HTR-8/SVneo (cell line): Measurements from ENCODE around the gene SLC39A11.

ENCODE experiments used
- DNase-seq: peaks from one replicate; pipeline ENCODE4 v3.0.0; 2011; ENCODE audit warnings: low spot score, mixed read lengths; ENCODE audit not compliant: insufficient read length
- FAIRE-seq: peaks from 2 replicates; lab custom pipeline; 2011; peaks lifted over from hg19 to GRCh38; lab: Jason Lieb, UNC

SLC39A11 gene

DNA sequence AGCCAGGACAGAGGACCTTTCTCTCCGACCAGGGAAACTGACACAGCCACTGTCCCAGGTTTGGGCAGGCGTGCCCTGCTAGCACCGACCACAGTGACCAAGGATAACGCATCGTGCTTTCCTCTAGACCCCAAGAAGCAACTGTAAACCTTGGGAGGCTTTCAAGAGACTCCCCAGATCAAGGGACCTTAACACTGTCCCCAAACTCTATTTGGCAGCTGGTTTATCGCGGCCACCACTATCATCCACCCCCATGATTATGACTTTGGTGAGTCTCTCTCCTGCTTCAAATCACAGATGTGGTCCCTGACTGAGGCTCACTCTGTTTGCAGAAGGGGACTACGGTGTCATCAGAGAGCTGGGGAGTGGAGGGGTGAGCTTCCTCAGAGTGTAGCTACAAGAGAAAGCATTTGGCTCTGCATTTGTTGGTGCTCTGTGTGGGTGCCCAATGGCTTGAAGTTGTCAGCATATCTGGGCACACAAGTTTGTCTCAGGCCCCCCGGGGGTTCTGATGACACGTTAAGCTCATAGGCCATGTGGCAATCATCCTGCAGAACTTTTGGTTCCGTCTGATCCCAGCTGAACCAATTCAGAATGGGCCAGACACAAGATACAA, 408.0 kb downstream of the SLC39A11 start:
- DNase-seq (no peak), FAIRE-seq (peak; percentile 23)

GRCh38 chr17:72683506-72684404, 408.7 kb downstream of the SLC39A11 start:
- FAIRE-seq (peak; percentile 92), DNase-seq (peak; percentile 96)

DNA sequence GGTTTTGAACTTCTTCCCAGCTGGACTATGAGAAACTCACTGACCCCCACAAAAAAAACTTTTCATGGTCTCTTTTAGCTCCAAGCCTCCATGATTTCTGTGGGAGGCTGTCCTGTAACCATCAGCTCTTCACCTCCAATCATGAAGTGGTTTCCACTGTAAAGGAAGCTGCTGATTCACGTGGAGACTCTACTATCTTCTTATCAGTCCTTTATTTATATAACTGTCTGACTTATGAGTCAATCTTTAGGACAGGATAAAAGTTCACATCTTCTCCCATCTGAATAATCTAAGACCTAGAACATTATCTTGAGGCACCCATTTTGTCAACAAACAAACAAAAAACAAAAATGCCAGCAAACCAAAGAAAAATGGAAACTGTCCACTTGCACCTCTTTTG, 409.9 kb downstream of the SLC39A11 start:
- DNase-seq (peak; percentile 34), FAIRE-seq (no peak)

DNA sequence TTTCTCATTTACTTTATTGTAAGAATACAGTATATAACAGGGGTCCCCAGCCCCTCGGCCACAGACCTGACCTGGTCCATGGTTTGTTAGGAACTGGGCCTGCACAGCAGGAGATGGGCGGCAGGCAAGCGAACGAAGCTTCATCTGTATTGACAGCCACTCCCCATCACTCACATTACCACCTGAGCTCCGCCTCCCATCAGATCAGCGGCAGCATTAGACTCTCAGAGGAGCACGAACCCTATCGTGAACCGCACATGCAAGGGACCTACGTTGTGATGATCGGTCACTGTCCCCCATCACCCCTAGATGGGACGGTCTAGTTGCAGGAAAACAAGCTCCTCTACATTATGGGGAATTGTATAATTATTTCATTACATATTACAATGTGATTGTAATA, 410.6 kb downstream of the SLC39A11 start:
- FAIRE-seq (peak; percentile 36), DNase-seq (no peak)

GRCh38 chr17:72677714-72678390, 414.6 kb downstream of the SLC39A11 start:
- FAIRE-seq (no peak), DNase-seq (no peak)

DNA sequence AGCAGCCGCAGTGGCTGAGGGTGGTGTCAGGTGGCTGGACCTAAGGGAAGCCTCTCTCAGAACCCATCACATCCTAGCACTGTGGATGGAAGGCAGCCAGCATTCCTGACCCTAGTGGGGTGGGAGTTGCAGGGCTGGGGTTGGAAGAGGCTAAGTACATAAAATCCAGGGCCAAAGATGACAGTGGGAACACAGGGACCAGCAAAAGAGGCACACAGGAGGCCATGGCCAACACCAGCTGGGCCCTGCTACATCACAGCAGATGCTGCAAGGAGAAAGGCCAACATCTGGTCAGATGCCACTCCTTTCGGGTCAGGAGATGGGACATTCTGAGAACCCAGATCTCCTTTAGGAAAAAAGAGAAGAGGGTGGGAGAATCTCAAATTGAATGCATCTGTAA, 415.4 kb downstream of the SLC39A11 start:
- no peak for FAIRE-seq
- DNase-seq = no peak

DNA sequence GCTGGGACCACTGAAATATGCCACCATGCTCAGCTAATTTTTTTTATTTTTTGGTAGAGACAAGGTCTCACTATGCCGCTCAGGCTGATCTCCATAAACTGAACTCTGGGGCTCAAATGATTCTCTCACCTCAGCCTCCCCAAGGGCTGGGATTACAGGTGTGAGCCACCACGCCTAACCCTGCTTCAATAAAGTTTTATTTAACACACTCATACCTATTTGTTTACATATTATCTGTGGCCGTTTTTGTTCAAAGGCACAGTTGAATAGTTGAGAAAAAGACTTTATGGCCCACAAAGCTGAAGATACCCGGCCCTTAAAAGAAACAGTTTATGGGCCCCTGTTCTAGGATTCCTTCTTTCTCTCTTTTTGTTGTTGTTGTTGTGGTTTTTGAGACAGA, 419.8 kb downstream of the SLC39A11 start:
- DNase-seq (no peak), FAIRE-seq (no peak)

DNA sequence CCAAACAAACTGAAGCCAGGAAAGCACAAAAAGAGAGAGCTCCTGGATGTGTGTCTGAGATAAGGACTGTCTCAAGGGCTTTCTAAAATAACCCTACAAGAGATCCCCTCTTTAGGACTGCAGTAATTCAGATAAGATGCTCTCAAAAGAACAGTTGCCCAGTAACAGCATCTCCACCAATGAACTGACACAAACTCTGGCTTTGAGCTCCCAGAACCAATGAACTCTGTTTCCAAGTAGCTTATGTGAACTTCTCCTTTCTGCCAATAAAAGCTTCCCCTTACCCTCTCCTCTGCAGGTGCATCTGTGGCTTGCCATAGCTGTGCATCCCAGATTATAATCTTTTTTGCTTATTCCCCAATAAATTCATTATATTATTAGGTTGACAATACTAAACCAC, 421.5 kb downstream of the SLC39A11 start:
- DNase-seq = no peak
- FAIRE-seq = no peak

GRCh38 chr17:72667096-72668063, 425.1 kb downstream of the SLC39A11 start:
- no peak for DNase-seq
- no peak for FAIRE-seq

GRCh38 chr17:72665852-72666851, 426.3 kb downstream of the SLC39A11 start:
- FAIRE-seq (peak; percentile 9), DNase-seq (no peak)

DNA sequence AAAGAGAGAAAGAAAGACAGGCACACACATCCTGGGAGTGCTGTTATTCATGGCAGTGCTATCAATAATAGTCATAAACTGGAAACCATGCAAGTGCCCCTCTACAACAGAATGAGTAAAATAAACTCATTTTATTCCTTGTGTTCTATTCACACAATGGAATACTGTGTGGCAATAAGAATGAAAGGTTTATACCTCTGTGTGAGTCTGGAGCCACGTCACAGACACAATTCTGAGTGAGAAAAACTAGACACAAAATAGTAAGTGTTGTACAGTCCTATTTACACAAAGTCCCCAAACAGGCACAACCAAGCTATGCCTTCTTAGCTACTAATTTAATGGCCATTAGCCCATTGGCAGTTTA, 429.7 kb downstream of the SLC39A11 start:
- DNase-seq = no peak
- no peak for FAIRE-seq

- DNase-seq (no peak), FAIRE-seq (peak; percentile 4)
Observed at GRCh38 chr17:72661945-72662826, 430.3 kb downstream of the SLC39A11 start.

DNA sequence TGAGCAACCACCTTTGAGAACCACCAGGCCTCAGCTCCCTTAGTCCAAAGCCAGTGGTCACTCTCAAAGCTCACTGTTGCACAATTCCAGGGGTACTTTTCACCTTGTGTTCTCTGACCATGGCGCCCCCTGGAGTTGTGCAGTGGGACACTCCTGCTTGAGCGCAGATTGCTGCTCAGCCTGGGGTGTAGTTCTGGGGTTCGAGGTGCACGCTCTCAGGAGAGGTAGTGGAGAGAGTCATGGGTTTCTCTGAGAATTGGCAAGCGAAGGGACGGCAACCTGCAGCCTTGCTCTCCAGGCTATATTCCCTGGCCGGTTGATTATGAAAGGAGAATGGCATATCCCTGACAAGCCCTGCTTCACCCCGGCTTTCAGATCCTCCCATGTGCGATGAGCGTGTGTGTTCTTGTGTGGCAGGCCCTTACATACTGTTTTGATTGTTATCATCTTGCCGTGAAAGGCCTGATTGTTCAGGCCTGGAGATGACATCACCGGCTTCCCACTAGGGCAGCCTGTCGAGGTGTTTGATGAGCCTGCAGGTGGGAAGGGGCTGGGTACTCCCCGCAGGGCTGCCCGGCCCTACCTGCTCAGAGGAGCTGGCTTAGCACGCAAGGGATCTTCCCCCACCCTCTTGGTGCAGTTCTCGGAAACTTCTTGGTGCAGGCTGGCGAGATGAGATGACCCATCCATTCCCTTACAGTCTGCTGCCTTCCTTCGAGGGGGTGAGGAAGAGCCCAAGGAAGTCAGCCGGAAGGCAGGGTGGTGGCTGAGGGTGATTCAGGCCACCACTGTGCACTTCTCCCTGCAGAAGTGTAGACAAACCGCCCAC, 431.2 kb downstream of the SLC39A11 start:
- no peak for DNase-seq
- peak; percentile 36 for FAIRE-seq

DNA sequence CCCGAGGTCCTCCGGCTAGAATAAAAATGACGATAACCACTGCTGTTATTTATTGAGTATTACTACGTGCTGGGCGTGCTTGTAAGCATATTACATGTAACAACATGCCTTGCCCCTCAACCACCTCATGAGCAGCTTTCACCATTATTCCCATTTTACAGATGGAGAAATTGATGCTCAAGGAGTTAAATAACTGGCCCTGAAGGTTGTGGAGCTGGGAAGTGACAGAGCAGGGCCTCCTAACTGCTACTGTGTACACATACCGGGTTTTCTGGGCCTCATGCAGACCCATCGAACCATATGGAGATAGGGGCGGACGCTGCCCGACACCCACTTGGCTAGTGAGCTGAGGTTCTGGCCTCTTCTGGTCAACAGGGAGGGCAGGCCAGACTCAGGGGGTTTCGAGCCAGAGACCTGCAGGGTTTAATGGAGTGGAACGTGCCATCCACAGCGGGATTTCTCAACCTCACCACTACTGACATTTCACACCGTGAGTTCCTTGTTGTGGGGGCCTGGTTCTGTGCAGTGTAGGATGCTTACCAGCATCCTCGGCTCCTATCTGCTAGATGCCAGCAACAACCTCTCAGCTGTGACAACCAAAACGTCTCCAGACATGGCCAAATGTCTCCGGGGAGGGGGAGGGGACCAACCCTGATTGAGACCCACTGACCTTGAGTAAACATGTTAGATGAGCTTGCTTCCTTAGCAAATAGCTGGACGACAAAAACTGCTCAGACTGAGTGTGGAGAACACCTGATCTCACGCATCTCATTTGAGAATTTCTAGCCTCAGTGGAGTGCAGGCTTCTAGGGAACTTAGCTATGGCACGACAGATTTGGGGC, 432.0 kb downstream of the SLC39A11 start:
- no peak for DNase-seq
- peak; percentile 9 for FAIRE-seq

DNA sequence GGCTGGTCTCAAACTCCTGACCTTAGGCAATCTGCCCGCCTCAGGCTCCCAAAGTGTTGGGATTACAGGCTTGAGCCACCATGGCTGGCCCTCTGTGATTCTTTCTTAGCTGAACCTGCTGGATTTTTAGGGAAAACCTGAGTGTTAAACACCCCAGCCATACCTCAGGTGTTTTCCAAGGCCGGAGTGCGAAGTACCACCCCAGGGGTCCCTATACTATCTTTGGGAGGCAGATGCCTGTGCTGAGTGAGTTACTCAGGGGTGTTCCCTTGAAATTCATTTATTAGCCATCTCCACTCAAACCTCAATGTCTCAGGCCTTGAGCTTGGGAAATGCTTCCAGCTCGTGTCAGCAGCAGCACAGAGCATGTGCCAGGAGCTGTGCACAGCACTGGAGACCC, 432.7 kb downstream of the SLC39A11 start:
- FAIRE-seq (no peak), DNase-seq (no peak)

- no peak for FAIRE-seq
- no peak for DNase-seq
Observed at GRCh38 chr17:72658675-72659074, 433.8 kb downstream of the SLC39A11 start.
